Osteoblast (primary cell): ENCODE data around the gene TNFRSF4. TPM values are rescaled to one million over a fixed set of nuclear protein-coding genes. Genes with fewer than 3 reads are reported as not detected.
"Not testable (repeated sequence)": the region's sequence is repeated elsewhere in the genome, so short reads cannot be mapped to it uniquely, and the experiment has no call there.

Source experiments
- DNase-seq: peaks from one replicate; pipeline ENCODE4 v3.0.0; 2011; ENCODE audit warnings: low spot score, mixed read lengths; ENCODE audit not compliant: insufficient read length; ENCODE audit errors: missing footprints
- H2AFZ ChIP-seq: 2 replicates; pipeline ENCODE4 v1.6.0; 2011; ENCODE audit warnings: mild to moderate bottlenecking, low read length
- H3K27ac ChIP-seq: 2 replicates; pipeline ENCODE4 v1.5.1; 2011; ENCODE audit warnings: mild to moderate bottlenecking, low read depth, low read length, moderate library complexity
- H3K27me3 ChIP-seq: 2 replicates; pipeline ENCODE4 v1.6.0; 2012; ENCODE audit warnings: mild to moderate bottlenecking, control low read depth, inconsistent platforms, low read length, moderate library complexity; ENCODE audit not compliant: insufficient read depth
- H3K36me3 ChIP-seq: 2 replicates; pipeline ENCODE4 v1.5.1; 2011; ENCODE audit warnings: mild to moderate bottlenecking, low read length, control low read depth, moderate library complexity; ENCODE audit not compliant: insufficient read depth
- H3K4me1 ChIP-seq: 2 replicates; pipeline ENCODE4 v1.5.1; 2011; ENCODE audit warnings: mild to moderate bottlenecking, low read length, control low read depth, moderate library complexity; ENCODE audit not compliant: insufficient read depth
- H3K4me2 ChIP-seq: 2 replicates; pipeline ENCODE4 v1.6.0; 2011; ENCODE audit warnings: mild to moderate bottlenecking, low read length; ENCODE audit not compliant: insufficient read depth
- H3K4me3 ChIP-seq: fragments of 200-600 bp; sonication (generic); 3 replicates; pipeline ENCODE4 v1.5.1; 2012; ENCODE audit warnings: mild to moderate bottlenecking, low read length, inconsistent platforms; ENCODE audit not compliant: insufficient read depth
- H3K79me2 ChIP-seq: 2 replicates; pipeline ENCODE4 v1.6.0; 2012; ENCODE audit warnings: mild to moderate bottlenecking, low read length, control low read depth, inconsistent platforms; ENCODE audit not compliant: insufficient read depth
- H3K9me3 ChIP-seq: 2 replicates; pipeline ENCODE4 v1.5.1; 2011; ENCODE audit warnings: low read depth, low read length, control low read depth
- H4K20me1 ChIP-seq: 2 replicates; pipeline ENCODE4 v1.6.0; 2012; ENCODE audit warnings: mild to moderate bottlenecking, low read length, control low read depth; ENCODE audit not compliant: insufficient read depth
- CTCF ChIP-seq: IDR thresholded peaks from 2 replicates; pipeline ENCODE4 v1.5.1; 2011; ENCODE audit warnings: mild to moderate bottlenecking, low read depth, low read length, moderate library complexity; ENCODE audit errors: extremely low read depth
- total RNA-seq: library from RNA; depleted of rRNA; stranded (reverse); fragments of >200 nt; gene quantifications from 2 replicates; pipeline ENCODE4 v1.2.3, GENCODE V29; 2012

The TNFRSF4 gene
- total RNA-seq, 1 donor: under 0.01 TPM

DNA sequence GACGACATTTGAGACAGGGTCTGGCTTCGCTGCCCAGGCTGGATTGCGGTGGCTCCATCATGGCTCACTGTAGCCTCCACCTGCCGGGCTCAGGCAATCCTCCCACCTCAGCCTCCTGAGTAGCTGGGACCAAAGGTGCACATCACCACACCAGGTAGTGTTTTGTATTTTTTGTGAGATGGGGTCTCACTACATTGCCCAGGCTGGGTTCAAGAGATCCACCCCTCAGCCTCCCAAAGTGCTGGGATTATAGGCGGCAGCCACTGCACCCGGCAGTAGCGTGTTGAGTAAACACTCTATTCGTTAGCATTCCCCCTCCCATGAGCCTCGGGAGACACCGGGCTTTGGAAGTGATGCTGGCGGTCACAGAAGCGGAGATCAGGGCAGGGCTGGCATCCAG, 39.4 kb upstream of the TNFRSF4 start:
- Histone ChIP-seq H4K20me1 (peaks cover 10% of the 10 kb centered on the region), H3K79me2 (peaks cover 10% of the 10 kb centered on the region), H3K4me2 (no peak overlapping the region), H3K27me3 (no peaks in the 10 kb centered on the region), H3K4me1 (no peaks in the 10 kb centered on the region), H3K4me3 (no peak overlapping the region), H3K9me3 (no peaks in the 10 kb centered on the region), H3K27ac (no peak overlapping the region), H2AFZ (no peak overlapping the region), H3K36me3 (peaks cover 42% of the 10 kb centered on the region)
- DNase-seq: no peak
- no peak for TF ChIP-seq CTCF

DNA sequence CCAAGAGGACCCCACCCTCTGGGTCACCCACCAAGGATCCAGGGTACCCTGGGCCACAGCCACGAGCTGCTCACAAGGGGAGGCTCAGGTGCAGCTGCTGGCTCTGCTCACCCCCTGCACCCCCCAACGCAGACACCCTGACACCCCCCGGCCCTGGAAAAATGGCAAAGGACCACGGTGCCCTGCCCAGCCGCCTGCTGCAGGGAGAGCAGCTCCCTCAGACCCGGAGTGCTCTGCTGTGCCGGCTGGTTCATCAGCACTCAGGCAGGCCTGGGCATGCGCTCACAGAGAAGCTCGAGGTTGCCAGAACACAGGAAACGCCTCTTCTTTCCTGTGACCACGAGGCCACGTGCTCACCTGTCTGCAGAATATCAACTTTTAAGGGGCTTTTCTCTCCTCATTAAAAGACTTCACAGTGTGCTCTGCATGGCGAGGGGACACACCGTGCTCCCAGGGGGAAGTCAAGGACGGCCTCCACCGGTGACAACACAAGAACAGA, 36.9 kb upstream of the TNFRSF4 start:
- peaks cover 5% of the 10 kb centered on the region for H3K79me2 ChIP-seq
- no peak for TF ChIP-seq CTCF
- H2AFZ ChIP-seq: no peak overlapping the region
- no peak overlapping the region for H3K27ac ChIP-seq
- H3K27me3 ChIP-seq: no peaks in the 10 kb centered on the region
- no peak for DNase-seq
- peaks cover 9% of the 10 kb centered on the region for H4K20me1 ChIP-seq
- H3K4me2 ChIP-seq: no peak overlapping the region
- peaks cover 32% of the 10 kb centered on the region for H3K36me3 ChIP-seq
- H3K9me3 ChIP-seq: no peaks in the 10 kb centered on the region
- no peak overlapping the region for H3K4me3 ChIP-seq
- H3K4me1 ChIP-seq: no peaks in the 10 kb centered on the region

- not testable (repeated sequence) for H2AFZ ChIP-seq, H3K27ac ChIP-seq, H4K20me1 ChIP-seq, H3K27me3 ChIP-seq, H3K36me3 ChIP-seq, H3K4me1 ChIP-seq, DNase-seq, H3K79me2 ChIP-seq, H3K4me3 ChIP-seq, H3K9me3 ChIP-seq, H3K4me2 ChIP-seq
Measured at GRCh38 chr1:1248009-1248913, 34.3 kb upstream of the TNFRSF4 start.

- Histone ChIP-seq H3K79me2 (no peaks in the 10 kb centered on the region), H3K27me3 (no peaks in the 10 kb centered on the region), H3K4me1 (no peaks in the 10 kb centered on the region), H3K4me2 (no peak overlapping the region), H4K20me1 (peaks cover 8% of the 10 kb centered on the region), H2AFZ (no peak overlapping the region), H3K27ac (no peak overlapping the region), H3K36me3 (peaks cover 2% of the 10 kb centered on the region), H3K4me3 (no peak overlapping the region), H3K9me3 (no peaks in the 10 kb centered on the region)
- TF ChIP-seq CTCF: no peak
- peak; percentile 88 for DNase-seq
Measured at GRCh38 chr1:1247341-1247913, 33.5 kb upstream of the TNFRSF4 start.
